ENCODE measurements around the gene ZBED3. TPM values are rescaled to one million over a fixed set of nuclear protein-coding genes. Genes with fewer than 3 reads are reported as not detected.

ZBED3 gene
- total RNA-seq, 1 experiment from 2014 or later, result 7.8 TPM

DNA sequence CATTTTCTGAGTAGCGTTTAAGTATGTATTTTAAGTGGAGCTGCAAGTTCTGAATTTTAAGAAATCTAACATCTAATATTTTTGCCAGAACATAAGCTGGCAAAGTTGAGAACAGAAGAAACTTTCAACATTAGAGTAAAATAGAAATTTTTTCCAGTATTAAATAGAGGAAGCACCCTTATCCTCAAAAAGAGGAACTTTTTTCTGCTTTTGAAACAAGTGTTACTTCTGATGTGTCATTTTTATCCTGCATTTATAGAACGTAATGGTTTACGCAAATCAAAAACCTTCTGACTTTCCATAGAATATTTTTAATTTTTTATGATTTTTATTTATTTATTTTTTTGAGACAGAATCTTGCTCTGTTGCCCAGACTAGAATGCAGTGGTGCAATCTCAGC, 21.8 kb downstream of the ZBED3 start:
- H3K4me2 ChIP-seq (ENCODE audit: insufficient read depth, insufficient read length, low read length), result no peak overlapping the region
- H3T11ph ChIP-seq (ENCODE audit: low read length), result no peak overlapping the region
- no peaks in the 10 kb centered on the region for H4K20me1 ChIP-seq (ENCODE audit: control insufficient read depth, insufficient read depth, insufficient read length)
- H3K23me2 ChIP-seq (ENCODE audit: insufficient read length, low read depth, low read length, poor library complexity, severe bottlenecking), result no peaks in the 10 kb centered on the region
- H3K27ac ChIP-seq (ENCODE audit: insufficient read length, low read depth, low read length), result no peak overlapping the region
- no peak overlapping the region for H2BK15ac ChIP-seq (ENCODE audit: low read depth, low read length)
- Mint-ChIP-seq H3K9me3 (no peaks in the 10 kb centered on the region), H3K27ac (no peak overlapping the region), H3K27me3 (ENCODE audit: low read depth) (no peaks in the 10 kb centered on the region), H3K4me3 (no peak overlapping the region), H3K4me1 (peaks cover 9 to 16% of the 10 kb centered on the region in 2 experiments), H3K36me3 (ENCODE audit: insufficient read depth in 1 of 3, low read depth in 3 of 3) (peaks cover 1 to 23% (median 22%) of the 10 kb centered on the region in 3 experiments; a peak in 5 of 7 replicates)
- H3K9ac ChIP-seq (ENCODE audit: extremely low read depth, insufficient read length, low read length), result no peak overlapping the region
- no peak overlapping the region for H2BK20ac ChIP-seq (ENCODE audit: low read depth, low read length, poor library complexity, severe bottlenecking)
- H3K56ac ChIP-seq (ENCODE audit: insufficient read length, low read depth, low read length), result no peak overlapping the region
- H3K27me3 ChIP-seq (ENCODE audit: insufficient read depth, low read length), result no peaks in the 10 kb centered on the region
- no peak overlapping the region for H2AK5ac ChIP-seq (ENCODE audit: insufficient read length, low read length)
- H3K79me2 ChIP-seq (ENCODE audit: insufficient read depth, low read length), result no peaks in the 10 kb centered on the region
- no peak overlapping the region for H3K4ac ChIP-seq (ENCODE audit: low read depth, low read length)
- no peak overlapping the region for H2AFZ ChIP-seq (ENCODE audit: low read length)
- no peak overlapping the region for H3K18ac ChIP-seq (ENCODE audit: insufficient read length, low read depth, low read length)
- no peak overlapping the region for H2BK120ac ChIP-seq (ENCODE audit: low read depth, low read length, poor library complexity, severe bottlenecking)
- TF ChIP-seq, protein P1, sequence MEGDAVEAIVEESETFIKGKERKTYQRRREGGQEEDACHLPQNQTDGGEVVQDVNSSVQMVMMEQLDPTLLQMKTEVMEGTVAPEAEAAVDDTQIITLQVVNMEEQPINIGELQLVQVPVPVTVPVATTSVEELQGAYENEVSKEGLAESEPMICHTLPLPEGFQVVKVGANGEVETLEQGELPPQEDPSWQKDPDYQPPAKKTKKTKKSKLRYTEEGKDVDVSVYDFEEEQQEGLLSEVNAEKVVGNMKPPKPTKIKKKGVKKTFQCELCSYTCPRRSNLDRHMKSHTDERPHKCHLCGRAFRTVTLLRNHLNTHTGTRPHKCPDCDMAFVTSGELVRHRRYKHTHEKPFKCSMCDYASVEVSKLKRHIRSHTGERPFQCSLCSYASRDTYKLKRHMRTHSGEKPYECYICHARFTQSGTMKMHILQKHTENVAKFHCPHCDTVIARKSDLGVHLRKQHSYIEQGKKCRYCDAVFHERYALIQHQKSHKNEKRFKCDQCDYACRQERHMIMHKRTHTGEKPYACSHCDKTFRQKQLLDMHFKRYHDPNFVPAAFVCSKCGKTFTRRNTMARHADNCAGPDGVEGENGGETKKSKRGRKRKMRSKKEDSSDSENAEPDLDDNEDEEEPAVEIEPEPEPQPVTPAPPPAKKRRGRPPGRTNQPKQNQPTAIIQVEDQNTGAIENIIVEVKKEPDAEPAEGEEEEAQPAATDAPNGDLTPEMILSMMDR (conservative IDR thresholded peaks at IDR 0.05), result no peak
- no peak overlapping the region for H2BK5ac ChIP-seq (ENCODE audit: insufficient read length, low read length)
- no peak overlapping the region for H2BK12ac ChIP-seq (ENCODE audit: insufficient read length, low read depth, low read length)
- no CpG with 5 or more reads among the region's 3 CpGs for WGBS (ENCODE audit: extremely low coverage, insufficient read length, low lambda C conversion rate)
- H3K14ac ChIP-seq (ENCODE audit: insufficient read depth, low read length), result no peak overlapping the region
- no peak overlapping the region for H3K23ac ChIP-seq (ENCODE audit: insufficient read length, low read depth, low read length)
- DNase-seq, result no peak
- H3K4me1 ChIP-seq (ENCODE audit: insufficient read depth, low read length), result no peaks in the 10 kb centered on the region
- no peak overlapping the region for H4K91ac ChIP-seq (ENCODE audit: insufficient read length, low read depth, low read length)
- no peaks in the 10 kb centered on the region for H3K79me1 ChIP-seq (ENCODE audit: insufficient read depth, low read depth, low read length, poor library complexity, severe bottlenecking)
- H4K5ac ChIP-seq (ENCODE audit: insufficient read length, low read depth, low read length), result no peak overlapping the region
- H3K9me3 ChIP-seq (ENCODE audit: control insufficient read depth, low read depth, low read length), result no peaks in the 10 kb centered on the region
- H4K8ac ChIP-seq (replicated peaks; ENCODE audit: insufficient read length, low read depth, low read length), result no peak overlapping the region
